NCI-H1436 treated with DMSO at 0.1 percent for 48 hours (cell line): Measurements from ENCODE around the gene DSCAM.
A peak's percentile ranks its signal among the peaks of the same experiment; 100 is the strongest.

Experiments used
- DNase-seq: peaks from one replicate; lab custom pipeline; 2025; lab: John Stamatoyannopoulos, UW

DSCAM gene

DNA sequence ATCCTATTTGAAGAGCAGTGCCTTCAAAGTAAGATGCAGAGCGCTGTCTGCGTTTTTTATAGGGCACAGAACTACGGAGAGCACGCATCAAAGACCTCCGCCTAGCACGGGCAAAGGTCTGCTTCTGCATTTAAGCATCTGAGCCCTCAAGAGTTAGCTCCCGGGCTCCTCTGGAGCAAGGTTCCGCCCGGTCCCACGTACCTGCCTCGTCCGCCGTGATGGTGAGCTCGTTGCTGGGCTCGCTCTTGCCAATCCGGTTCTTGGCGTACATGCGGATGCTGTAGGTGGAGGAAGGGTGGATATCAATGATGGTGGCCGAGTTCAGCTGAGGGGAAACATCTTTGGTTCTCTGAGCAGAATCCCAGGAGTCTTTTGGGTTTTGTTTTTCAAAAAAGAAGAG lies 668.2 kb downstream of the DSCAM start:
- no peak for DNase-seq

DNA sequence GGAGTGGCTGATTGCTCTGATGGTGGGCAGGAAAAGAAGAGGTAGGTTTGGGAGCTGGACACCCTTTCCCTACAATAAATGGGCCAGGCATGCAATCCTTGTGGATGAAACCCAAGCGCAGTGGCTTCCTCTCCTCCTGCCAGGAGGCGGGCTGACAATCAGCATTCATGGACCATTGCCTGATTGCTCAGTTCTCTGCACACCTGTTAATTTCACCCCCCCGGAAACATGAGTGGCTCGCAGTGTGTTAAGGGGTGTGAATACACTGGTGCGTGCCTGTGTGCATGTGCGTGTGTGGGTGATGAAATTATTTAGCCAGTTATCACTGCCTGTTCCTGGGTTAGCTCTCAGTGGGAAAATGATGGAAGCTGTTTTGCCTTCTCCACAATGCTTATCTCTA lies 669.0 kb downstream of the DSCAM start:
- DNase-seq: no peak

DNA sequence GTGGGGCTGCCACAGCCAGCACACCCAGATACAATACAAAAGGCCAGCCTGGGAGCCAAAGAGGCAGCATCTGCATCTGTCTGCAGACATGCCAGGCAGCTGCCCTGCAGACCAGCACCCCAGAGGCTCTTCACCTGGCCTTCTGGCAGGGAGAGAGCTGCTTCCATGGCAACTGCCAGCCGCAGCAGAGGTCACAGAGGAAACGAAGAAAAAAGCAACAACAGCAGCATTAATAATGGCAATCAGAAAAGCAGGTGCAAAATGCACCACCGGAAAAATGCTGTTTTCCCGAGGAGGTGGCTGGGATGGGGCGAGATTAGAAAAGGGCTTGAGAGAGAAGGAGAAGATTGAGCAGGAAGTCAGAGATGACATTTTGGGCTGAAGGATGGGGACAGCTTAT lies 670.2 kb downstream of the DSCAM start:
- DNase-seq: peak; percentile 60

DNA sequence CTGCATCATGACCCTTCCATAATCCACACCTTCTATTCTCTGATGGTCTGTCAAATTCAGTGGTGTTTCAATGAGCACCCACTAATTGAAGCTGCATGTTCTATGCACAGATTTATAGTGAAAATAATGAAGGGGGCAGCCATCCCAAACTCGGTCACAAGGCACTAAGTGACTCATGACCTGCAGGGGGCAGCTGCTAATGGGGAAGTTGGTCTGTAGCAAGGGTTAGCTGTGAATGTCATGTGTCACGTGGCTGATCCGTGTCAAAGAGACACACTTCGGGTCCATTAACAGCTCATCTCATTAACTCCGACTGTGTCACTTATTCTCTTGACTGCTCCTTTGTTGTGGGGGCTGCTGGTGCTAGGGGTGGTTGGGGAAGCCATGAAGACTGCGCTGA lies 673.1 kb downstream of the DSCAM start:
- no peak for DNase-seq

DNA sequence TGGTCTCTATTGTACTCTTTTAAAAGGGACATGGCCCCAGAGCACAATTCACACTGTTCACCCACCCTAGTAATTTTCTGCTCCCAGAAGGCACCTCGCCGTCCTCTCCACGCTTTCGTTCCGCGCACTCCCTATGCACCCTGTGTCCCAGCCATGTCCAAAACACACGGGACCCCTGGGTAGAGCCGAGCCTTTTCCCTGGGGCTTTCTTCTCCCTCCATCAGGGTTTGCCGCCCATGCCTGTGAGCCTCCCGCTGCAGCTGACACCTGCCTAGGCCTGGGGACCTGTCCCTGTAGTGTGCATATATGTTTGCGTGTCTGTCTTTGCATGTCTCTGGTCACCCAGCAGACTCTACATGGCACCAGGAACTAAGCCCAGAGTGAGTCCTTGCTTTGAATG lies 677.0 kb downstream of the DSCAM start:
- no peak for DNase-seq

DNA sequence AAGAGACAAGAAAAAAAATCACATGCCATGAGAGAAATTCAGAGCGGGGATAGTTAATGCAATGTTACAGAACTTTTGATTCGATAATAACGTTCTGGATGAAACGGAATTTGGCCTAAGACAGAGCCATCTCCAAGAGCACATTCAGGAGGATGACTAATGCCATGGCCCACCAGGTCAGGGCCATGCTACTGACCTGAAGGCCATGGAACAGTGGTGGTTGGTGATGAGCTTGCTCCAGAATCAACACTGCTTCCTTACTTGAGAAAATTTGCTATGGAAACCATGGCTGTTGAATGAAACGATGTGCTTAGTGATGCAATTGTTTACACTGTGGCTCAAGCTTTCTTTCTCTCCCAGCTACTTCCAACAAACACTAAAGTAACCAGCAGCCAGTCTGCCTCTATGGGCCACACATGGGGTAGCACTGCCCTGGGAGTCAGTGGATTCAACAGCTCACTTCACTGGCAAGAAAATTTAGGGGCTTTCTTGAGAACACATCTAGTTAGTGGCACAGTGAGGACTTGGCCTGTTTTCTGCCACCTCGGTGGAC lies 680.6 kb downstream of the DSCAM start:
- DNase-seq: no peak

DNA sequence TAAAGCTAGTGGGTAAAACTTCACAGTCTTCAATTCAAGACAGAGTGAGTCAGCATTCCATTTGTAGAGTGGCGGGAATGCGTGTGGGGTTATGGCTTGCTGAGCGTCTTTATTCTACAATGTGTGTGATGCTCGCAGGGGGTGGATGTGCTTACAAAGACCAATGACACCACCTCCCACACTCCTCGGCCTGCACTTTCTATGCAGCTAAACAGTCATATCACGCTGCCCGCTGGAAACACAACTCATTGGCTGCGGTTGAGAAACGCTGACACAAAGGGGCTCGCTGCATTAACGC lies 681.2 kb downstream of the DSCAM start:
- no peak for DNase-seq

DNA sequence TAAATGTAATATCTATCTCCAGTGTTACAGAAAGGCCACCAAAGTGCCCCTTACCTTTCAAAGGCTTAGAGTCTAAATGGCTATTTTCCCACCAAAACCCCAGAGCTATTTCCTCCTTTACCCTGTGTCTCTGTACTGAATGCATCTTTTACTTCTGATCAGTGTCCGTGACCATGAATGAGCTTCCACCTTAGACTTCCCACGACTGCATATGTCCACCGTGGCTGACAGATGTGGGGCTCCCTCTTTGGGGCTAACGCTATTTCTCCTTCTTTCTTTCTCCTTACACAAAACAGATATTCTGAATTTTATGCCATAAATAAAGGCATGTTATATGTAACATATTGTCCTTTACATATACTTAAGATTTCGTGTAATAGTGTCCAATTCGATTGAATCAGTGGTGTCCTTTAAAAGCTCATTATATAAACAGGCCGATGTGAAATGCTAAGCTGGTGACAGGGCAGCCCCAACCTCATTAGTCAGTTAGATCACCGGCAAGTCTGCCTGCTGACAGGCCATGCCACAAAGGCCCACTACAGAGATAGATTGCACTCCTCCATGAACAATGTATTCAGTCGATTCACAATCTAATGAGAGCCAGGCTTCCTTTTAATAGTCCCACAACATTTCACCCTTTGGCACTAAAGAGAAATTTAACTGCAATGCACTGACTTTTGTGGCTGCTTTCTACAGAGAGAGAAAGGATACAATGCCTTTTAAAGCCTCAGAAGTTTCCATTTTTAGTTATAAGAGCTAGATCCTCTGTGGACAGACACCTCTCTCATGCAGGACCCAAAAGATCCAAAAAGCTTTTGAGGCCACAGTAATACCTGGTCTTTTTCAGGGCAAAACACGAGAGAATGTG lies 681.8 kb downstream of the DSCAM start:
- no peak for DNase-seq

DNA sequence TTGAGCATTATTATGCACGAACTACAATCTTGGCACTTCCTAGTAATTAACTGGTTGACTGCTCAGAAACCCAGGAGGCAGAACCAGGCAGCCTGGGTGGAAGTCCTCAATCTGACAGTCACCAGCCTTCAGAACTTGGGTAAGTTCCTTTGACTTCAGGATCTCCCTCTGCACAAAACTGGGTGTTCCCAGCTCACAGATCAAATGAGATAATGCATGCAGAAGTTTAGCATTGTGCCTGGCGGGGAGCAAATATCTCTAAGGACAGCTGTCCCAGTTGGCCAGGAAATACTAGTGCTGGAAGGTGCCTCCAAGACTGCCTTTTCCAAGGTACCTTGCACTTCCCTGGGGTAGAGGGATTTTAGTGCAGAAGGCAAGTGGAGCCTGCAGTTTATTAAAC lies 684.9 kb downstream of the DSCAM start:
- no peak for DNase-seq

DNA sequence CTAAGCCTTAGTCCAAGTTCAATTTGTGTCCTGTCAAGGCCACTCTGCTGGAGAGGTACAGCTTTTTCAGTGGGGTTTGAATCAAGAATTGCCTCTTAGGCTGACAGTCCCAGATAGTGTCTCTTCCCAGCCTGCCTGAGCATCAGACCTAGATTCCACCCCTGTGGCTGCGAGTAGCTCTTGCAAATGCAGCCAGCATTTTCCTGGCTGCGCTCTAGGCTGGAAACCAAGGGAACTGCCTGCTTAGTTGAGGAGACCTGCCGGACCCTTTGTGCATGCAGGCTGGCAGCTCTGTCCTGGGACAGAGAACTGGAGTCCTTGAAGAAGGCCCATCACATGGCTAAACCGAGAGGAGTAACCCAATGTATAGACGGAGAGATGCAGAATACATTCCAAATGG lies 686.0 kb downstream of the DSCAM start:
- no peak for DNase-seq

DNA sequence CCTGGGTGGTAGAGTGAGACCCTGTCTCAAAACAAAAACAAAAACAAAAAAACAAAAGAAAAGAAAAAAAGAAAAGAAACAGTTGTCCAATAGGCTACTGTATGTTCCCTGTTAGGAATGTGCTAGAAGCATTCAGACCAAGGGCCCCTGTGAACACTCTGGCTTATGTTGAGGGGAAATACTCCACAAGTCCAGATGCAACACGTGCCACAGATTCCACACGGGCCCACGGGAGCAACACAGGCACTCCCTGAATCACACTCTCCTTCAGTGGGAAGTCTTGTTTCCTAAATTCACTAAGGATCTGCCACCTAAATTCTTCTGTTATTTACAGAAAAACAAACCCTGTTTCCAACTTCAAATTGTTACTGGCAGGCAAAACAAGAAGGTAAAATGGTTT lies 688.6 kb downstream of the DSCAM start:
- no peak for DNase-seq

DNA sequence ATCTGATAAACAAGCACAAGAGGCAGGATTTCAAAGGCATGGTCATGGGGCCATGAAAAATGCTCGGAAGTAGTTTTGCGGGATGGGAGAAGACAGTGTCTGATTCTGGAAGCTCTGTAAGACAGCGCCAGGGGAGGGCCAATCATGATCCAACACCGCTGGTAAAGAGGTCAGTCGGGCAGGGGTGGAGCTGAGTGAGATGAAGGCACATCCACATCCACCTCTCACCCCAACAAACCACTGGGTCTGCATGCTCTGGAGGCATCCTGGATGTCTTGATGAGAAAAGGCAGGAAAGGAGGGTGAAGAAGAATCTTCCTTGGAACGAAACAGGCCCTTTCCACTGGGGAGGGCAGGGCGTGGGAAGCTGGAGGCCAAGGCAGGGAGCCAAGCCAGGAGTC lies 691.4 kb downstream of the DSCAM start:
- no peak for DNase-seq

DNA sequence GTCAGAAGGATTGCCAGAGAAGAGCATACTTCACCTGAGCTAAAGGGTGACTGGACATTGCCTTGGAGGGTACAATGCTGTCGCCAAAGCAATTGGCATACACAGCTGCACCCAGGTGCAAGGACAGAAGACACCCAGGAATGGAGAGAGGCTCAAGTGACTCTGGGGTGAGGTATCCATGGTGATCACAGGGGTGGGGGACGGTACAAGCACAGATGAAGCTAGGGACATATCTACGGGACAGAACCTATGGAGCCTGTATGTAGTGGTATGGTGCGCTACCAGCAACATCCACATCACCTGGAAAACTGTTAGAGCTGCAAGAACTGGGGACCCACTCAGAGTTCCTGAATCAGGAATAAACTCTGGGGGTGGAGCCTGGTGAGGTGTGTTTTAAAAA lies 693.6 kb downstream of the DSCAM start:
- DNase-seq: no peak

DNA sequence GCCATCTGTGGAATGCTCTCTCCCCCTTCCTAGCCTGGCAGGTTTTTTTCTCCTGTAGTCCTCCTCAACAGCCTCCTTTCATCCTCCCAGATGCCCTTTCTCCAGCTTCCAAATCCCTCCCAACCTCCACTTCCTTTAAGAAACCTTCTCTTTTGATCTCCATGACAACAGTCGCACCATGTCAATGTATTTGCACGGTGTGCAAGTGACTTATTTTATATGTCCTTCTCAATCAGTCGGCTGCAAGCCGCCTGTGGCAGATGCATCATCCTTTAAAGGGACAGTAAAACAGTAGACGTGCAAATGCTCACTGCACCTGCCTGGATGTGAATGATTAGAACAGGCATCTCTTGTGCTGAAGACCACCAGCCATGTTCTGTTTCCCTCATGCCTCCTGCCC lies 694.5 kb downstream of the DSCAM start:
- DNase-seq: no peak

DNA sequence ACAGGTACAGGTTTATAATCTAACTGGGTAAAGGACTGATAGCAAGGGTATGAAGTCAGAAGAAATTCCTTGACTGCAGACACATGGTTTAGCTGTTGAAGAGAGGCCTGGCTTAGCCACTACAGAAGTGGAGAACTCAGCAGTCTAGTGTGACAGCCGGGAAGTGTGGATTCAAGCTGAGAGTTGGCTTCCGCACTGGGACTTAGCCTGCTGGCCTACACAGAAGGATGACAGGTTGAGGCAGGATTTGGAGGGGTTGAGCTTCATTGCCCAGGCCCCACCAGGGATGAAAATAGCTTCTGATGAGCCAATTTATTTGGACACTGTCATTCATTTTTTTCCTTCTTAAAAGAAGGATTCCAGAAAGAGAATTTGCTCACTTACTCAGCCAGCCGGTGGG lies 695.3 kb downstream of the DSCAM start:
- no peak for DNase-seq

DNA sequence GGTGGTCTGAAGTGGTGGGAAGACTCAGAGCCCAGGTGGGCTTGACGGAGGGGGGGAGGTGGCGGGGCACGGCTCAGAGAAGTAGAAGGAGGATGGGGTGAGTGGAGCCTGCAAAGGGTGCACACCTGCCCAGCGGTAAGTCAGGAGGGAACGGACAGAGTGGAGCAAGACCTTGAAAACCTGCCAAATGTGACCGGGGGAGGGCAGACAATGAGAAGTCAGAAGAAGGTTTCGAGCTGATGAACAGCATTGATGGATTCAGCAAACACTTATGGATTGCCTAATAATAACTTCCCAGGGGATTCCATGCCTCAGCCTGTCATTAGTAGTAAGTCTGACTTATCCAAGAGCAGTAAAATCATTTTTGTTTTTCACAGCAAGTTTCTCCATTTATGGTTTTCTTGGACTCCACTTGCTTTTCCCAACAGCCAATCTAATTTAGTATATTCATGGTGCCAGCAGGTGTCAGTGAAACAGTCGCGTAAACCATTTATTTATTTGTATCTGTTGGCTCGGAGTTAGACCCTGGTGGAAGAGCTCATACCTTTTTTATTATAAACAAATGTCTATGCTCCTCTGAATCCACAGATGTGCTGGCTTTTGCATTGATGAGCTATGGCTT lies 700.6 kb downstream of the DSCAM start:
- no peak for DNase-seq

DNA sequence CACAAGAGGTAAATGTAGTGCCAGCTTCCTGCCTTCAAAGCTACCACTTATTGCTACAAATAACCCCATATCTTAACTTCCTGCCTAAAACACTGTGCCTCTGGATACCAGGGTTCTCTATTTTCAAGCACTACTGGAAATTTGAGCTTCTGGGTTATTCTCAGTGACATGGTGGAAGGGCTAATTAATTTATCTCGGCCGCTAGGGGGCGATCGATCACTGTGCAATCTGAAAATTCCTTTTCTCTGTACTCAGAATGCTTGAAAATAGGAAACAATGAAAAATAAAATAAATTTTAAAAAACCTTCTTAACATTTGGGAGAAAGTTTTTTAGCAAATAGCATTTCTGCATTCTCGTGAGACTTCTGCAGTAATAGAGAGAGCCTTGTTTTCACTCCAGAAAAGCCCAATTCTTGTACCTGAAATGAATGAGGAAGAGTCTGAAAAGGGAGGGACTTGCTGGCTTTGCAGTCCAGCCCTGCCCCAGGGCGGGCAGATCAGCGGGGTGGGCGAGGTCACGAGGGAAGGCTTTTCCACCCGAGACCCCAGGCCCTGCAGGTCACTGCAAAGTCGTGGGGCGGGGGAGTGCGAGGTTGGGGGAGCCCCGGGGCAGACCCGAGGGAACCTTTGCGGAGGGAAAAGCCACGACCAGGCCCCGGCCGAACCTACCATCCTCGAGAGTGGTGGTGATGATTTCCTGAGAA lies 703.0 kb downstream of the DSCAM start:
- DNase-seq: peak; percentile 11

DNA sequence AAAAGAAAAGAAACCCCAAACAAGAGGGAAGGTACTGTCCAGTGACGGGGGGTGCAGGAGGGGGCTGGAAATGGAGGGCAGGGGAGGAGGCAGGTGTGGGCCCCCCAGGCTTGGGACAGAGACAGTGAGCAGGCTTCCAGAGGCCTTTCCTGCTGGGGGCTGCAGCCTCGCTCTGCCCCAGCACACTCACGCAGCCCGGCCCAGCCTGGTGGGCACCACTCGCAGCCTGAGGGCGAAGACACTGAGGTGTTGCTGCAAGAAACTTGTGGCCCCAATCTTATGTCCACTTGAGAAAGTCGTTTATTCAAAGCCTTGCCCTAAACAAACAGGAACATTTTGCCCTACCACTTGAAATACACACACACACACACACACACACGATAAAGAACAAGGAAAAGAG lies 705.3 kb downstream of the DSCAM start:
- DNase-seq: no peak

DNA sequence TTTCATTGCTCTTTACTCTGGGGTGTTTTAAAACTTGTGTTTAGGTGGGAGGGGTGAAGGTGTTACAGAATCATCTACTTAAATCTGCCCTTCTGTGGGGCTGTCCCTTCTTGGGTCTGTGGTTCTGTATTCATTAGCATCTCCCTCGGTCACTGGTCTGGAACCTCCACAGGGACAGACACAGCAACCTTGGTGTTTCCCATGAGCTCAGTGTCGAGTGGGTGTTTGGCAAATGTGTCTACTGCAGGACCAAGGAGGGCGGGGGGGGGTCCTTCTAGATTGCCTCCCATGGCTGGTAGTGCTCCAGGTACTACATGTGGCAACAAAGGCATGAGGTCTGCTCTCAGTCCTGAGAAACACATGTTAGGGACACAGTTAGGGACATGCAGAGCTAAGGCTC lies 706.3 kb downstream of the DSCAM start:
- DNase-seq: no peak

DNA sequence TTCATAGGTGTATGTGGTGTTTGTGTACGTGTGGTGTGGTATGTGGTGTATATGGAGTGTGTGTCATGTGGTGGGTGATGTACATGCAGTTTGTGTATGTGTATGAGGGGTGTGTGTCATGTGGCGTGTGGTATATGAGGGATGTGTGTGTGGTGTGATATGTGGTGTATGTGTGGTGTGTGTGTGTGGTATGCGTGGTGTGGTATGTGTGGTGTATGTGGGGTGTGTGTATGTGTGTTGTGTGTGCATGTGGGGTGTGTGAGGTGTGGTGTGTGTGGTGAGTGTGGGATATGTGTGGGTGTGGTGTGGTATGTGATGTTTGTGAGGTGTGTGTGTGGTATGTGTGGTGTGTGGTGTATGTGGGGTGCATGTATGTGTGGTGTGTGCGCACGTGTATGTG lies 707.3 kb downstream of the DSCAM start:
- no peak for DNase-seq

DNA sequence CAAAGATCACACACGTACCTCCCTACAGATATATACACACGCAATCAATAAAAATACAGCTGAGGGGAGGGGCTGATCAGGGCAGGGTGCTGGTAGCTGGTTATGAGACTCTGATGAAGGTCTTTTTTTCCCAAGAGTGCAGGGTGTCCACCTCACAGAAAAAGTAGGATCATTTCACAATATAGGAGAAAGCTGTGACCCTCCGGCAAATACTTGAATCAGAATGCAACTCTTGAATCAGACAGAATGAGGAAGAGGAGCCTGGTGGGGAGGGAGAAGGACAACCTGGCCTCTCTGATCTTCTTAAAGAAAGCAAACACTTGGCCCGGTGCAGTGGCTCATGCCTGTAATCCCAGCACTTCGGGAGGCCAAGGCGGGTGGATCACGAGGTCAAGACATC lies 710.4 kb downstream of the DSCAM start:
- DNase-seq: no peak

DNA sequence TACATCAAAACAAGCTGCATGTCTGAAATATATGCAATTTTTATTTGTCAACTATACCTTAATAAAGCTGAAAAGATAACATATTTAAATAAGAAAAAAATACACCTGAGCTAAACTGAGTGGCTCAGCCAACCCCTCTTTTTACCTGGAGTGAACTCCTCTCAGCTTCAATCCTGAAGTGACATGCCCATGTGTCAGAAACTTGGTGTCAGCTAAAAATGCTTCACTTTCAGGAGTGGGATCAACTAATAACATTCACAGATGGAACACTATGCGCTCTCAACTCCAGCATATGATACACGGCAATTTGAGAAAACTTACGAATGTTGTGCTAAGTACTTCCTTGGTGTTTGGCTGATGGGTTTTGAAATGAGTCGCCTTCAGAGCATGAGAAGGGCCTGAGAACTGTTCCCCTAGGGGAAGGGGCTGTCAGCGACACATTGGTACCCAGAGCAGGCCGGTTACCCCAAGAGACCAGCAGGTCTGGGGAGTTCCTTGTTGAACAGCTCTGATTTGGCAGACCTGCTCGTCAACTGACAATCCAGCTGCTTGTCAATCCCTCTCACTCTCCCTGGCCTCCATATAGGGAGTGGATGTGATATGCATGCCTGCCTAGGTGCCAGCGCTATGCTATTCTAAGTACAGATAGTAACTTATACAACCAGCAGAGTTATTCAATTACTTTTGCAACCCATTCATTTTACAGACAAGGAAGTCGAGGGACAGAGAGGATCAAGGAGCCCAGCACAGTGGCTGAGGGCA lies 712.0 kb downstream of the DSCAM start:
- DNase-seq: no peak
